ENCODE results near the gene OR8B3.

The OR8B3 gene

DNA sequence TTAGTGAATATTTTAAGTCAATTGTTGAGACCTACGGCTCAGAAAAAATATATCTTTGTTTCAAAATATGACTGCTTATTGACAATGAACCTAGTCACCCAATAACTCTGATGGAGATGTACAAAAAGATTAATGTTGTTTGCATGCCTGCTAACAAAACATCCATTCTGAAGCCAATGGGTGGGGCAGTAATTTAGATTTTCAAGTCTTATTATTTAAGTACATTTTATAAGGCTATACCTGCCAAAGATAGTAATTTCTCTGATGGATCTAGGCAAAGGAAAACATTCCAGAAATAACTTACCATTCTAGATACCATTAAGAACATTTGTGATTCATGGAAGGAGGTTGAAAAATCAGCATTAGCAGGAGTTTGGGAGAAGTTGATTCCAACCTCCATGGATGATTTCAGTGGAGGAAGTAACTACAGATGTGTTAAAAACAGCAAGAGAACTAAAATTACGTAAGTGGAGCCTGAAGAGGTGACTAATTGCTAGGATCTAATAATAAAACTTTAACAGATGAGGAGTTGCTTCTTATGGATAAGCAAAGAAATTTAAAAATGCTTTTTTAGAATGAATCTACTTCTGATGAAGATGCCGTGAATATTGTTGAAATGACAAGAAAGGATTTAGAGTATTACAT lies 52.4 kb downstream of the OR8B3 start:
- DNase-seq, result no peak

All from NCI-H1092 treated with DMSO at 0.1 percent for 48 hours (cell line).